Measurements from ENCODE around the gene UNCX.

Gene UNCX

GRCh38 chr7:1248143-1248915 is 15.7 kb downstream of the UNCX start:
- H3K36me3 Mint-ChIP-seq (ENCODE audit: low read depth): no peaks in the 10 kb centered on the region
- no peak for DNase-seq (ENCODE audit: low spot score)
- H3K27ac Mint-ChIP-seq: no peak overlapping the region
- no peaks in the 10 kb centered on the region for H3K4me1 Mint-ChIP-seq (ENCODE audit: low read depth)
- no peak overlapping the region for H3K4me3 Mint-ChIP-seq
- peaks cover 59% of the 10 kb centered on the region for H3K27me3 Mint-ChIP-seq (ENCODE audit: low read depth)
- H3K9me3 Mint-ChIP-seq: no peaks in the 10 kb centered on the region

GRCh38 chr7:1248916-1249581 is 16.4 kb downstream of the UNCX start:
- no peaks in the 10 kb centered on the region for H3K4me1 Mint-ChIP-seq (ENCODE audit: low read depth)
- no peak for DNase-seq (ENCODE audit: low spot score)
- no peaks in the 10 kb centered on the region for H3K9me3 Mint-ChIP-seq
- H3K27me3 Mint-ChIP-seq (ENCODE audit: low read depth): peaks cover 52% of the 10 kb centered on the region
- no peak overlapping the region for H3K4me3 Mint-ChIP-seq
- no peak overlapping the region for H3K27ac Mint-ChIP-seq
- no peaks in the 10 kb centered on the region for H3K36me3 Mint-ChIP-seq (ENCODE audit: low read depth)

DNA sequence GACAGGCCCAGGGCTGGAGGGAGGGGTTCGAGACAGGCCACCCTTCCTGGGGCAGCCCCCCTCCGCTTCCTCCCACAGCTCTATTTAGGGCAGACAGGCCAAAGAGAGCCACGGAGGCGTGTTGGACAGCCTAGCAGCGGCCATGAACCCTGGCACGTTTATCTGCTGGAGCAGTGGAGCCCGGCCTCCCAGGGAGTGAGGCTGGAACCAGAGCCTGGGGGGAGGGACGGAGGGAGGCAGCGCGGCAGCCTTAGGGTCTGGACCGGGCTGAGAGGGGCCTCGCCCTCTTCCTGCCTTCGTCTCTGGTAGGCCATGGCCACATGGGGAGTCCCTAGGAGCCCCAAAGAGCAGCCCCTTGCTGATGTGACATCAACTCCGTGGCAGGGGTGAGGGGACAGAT is 17.1 kb downstream of the UNCX start:
- H3K9me3 Mint-ChIP-seq: no peaks in the 10 kb centered on the region
- no peak for DNase-seq (ENCODE audit: low spot score)
- peaks cover 45% of the 10 kb centered on the region for H3K27me3 Mint-ChIP-seq (ENCODE audit: low read depth)
- H3K36me3 Mint-ChIP-seq (ENCODE audit: low read depth): no peaks in the 10 kb centered on the region
- H3K4me3 Mint-ChIP-seq: no peak overlapping the region
- no peaks in the 10 kb centered on the region for H3K4me1 Mint-ChIP-seq (ENCODE audit: low read depth)
- H3K27ac Mint-ChIP-seq: no peak overlapping the region

DNA sequence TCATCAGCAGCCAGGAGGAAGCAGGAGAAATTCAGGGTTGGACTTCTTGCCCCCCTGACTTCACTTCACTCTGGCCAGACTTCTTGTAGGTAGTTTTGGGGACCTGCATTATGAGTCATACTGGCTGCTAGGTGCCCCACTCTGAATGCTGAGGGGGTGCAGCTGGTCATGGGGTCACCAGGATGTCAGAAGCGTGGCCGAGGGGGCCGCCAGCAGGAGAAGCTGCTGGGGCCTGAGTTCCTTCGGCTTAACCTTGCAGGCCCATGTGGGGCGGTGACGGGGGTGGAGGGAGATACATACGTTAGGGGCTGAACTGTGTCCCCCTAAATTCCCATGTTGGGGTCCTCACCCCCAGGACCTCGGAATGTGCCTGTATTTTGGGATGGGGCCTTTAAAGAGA is 18.2 kb downstream of the UNCX start:
- Mint-ChIP-seq H3K36me3 (ENCODE audit: low read depth) (no peaks in the 10 kb centered on the region), H3K9me3 (no peaks in the 10 kb centered on the region), H3K4me3 (no peak overlapping the region), H3K27me3 (ENCODE audit: low read depth) (peaks cover 35% of the 10 kb centered on the region), H3K27ac (no peak overlapping the region), H3K4me1 (ENCODE audit: low read depth) (no peaks in the 10 kb centered on the region)
- DNase-seq (ENCODE audit: low spot score): no peak

DNA sequence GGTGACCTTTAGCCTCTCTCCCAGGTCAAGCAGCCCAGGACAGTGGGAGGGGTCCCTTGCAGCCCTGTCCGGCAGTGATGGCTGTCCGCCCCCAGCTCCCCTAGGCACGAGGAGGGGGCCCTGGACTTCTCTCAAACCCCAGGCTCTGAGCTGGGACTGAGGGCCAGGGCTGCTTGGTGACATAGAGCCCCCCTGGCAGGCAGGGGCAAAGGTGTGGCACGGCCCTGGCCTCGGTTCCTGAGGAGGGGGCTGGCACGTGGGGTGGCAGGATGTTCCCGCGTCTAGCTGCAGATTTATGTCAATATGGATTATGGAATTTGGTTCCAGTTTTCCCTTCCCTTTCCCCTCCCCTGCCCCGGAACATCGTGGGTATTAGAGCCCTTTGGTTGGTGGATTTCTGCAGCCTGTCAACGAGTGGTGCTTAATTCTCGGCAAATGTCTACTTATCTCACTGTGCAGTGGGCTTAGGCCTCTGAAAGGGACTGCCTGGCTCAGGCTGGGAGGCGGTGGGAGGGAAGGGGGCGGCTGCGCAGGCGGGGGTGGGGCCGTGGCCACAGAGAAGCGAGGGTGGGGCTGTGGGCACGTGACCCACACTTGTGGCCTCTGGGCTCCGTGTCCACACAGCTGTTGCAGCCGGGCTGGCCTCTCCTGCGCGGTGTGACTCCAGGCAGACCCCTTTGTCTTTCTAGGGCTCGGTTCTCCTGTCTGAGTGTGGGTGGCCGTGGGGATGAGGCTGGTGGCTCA is 19.3 kb downstream of the UNCX start:
- peaks cover 30% of the 10 kb centered on the region for H3K27me3 Mint-ChIP-seq (ENCODE audit: low read depth)

DNA sequence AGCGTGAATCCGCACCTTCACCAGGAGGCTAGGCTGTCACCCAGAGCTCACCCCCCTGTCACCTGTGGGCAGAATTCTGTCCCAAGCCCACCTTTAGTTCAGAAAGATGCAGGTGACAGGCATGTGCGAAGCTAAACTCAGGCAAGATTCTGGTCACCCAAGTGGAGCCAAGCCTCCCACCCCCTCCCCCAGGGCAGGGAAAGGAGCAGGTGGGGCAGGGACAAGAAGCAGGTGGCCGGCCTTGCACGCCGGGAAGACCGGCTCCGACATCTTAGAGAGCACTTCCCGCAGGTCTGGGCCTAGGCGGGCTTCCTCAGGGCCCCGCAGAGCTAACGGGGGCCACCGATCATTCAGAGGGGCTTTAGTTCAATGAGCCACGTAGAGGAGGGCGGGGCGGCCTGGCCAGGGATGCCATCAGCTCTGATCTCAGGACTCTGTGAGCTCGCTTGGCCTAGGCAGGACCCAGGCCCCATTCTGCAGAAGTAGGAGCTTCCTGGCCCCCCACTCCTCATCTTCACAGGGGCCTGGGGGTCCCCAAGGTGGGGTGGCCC is 19.9 kb downstream of the UNCX start:
- Mint-ChIP-seq H3K4me1 (ENCODE audit: low read depth) (no peaks in the 10 kb centered on the region), H3K4me3 (no peak overlapping the region), H3K27me3 (ENCODE audit: low read depth) (peaks cover 30% of the 10 kb centered on the region), H3K36me3 (ENCODE audit: low read depth) (no peaks in the 10 kb centered on the region), H3K27ac (no peak overlapping the region), H3K9me3 (no peaks in the 10 kb centered on the region)
- no peak for DNase-seq (ENCODE audit: low spot score)

More for the DNA sequence above, 19.3 kb downstream of the UNCX start:
- Mint-ChIP-seq H3K36me3 (ENCODE audit: low read depth) (no peaks in the 10 kb centered on the region), H3K27ac (no peak overlapping the region), H3K9me3 (no peaks in the 10 kb centered on the region), H3K4me1 (ENCODE audit: low read depth) (no peaks in the 10 kb centered on the region), H3K4me3 (no peak overlapping the region)
- DNase-seq (ENCODE audit: low spot score): no peak

GRCh38 chr7:1253681-1254181 is 21.1 kb downstream of the UNCX start:
- no peak for DNase-seq (ENCODE audit: low spot score)
- H3K9me3 Mint-ChIP-seq: no peaks in the 10 kb centered on the region
- H3K27ac Mint-ChIP-seq: no peak overlapping the region
- H3K36me3 Mint-ChIP-seq (ENCODE audit: low read depth): no peaks in the 10 kb centered on the region
- no peak overlapping the region for H3K4me3 Mint-ChIP-seq
- peaks cover 21% of the 10 kb centered on the region for H3K27me3 Mint-ChIP-seq (ENCODE audit: low read depth)
- H3K4me1 Mint-ChIP-seq (ENCODE audit: low read depth): no peaks in the 10 kb centered on the region

DNA sequence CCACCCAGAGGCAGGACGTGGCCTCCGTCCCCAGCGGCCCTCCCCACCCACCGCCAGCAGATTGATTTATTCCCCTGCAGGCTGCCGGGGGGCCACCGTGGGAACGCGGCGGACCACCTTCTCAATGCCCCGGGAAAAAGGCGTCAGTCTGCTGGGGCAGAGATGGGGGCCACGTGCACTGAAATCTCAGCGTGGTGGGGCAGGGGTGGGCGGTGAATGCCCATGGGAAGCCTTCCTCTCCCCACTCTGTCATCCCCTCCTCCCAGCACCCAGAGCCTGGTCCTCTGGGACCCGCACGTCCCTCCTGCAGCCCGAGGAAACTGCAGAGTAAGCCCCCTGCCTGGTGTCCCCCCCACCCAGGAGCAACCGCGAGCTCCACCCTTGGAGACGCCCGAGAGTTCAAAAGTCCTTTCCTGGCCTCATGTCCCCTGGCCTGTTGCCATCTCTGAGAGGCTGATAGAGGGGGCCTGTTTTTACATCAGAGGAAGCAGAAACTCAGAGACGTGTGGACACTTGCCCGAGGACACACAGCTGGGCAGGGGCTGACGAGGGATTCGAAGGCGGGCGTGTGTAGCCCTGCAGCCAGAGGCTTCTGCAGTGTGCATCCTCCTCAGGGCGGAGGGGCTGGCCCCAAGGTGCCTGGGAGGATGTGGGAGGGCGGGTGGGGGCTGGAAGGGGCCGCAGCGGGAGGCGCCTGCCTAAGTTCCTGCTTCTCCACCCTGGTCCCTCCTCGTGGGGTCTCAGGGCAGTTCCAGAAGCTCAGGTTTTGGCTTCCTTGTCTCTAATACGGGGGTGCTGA is 21.8 kb downstream of the UNCX start:
- Mint-ChIP-seq H3K36me3 (ENCODE audit: low read depth) (no peaks in the 10 kb centered on the region), H3K9me3 (no peaks in the 10 kb centered on the region), H3K27ac (no peak overlapping the region), H3K4me1 (ENCODE audit: low read depth) (no peaks in the 10 kb centered on the region), H3K4me3 (no peak overlapping the region), H3K27me3 (ENCODE audit: low read depth) (peaks cover 18% of the 10 kb centered on the region)
- DNase-seq (ENCODE audit: low spot score): no peak

GRCh38 chr7:1255080-1255816 is 22.6 kb downstream of the UNCX start:
- Mint-ChIP-seq H3K4me3 (no peak overlapping the region), H3K36me3 (ENCODE audit: low read depth) (no peaks in the 10 kb centered on the region), H3K4me1 (ENCODE audit: low read depth) (no peaks in the 10 kb centered on the region), H3K27me3 (ENCODE audit: low read depth) (peaks cover 13% of the 10 kb centered on the region), H3K27ac (no peak overlapping the region), H3K9me3 (no peaks in the 10 kb centered on the region)
- no peak for DNase-seq (ENCODE audit: low spot score)

GRCh38 chr7:1255817-1256340 is 23.2 kb downstream of the UNCX start:
- H3K27me3 Mint-ChIP-seq (ENCODE audit: low read depth): peaks cover 7% of the 10 kb centered on the region
- no peak for DNase-seq (ENCODE audit: low spot score)
- no peaks in the 10 kb centered on the region for H3K9me3 Mint-ChIP-seq
- no peaks in the 10 kb centered on the region for H3K36me3 Mint-ChIP-seq (ENCODE audit: low read depth)
- no peaks in the 10 kb centered on the region for H3K4me1 Mint-ChIP-seq (ENCODE audit: low read depth)
- H3K4me3 Mint-ChIP-seq: no peak overlapping the region
- H3K27ac Mint-ChIP-seq: no peak overlapping the region

DNA sequence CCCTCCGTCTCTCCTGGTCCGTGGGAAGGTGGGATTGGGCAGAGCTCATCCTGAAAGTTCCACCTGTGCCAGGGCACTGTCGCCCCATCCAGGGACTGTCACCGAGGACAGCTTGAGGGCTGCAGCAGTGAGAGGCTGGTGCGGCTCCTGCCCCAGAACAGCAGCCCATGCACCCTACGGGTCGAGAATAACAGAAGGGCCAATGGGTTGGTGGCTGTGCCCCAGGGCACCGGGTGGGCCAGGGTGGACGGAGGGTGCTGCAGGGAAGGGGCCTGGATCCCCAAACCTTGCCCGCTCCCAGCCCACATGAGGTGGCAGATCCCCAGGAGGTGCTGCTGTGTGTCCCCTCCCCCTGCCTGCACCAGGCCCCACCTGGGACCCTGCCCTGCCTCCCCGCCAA is 23.9 kb downstream of the UNCX start:
- DNase-seq (ENCODE audit: low spot score): no peak
- H3K27ac Mint-ChIP-seq: no peak overlapping the region
- H3K36me3 Mint-ChIP-seq (ENCODE audit: low read depth): no peaks in the 10 kb centered on the region
- no peaks in the 10 kb centered on the region for H3K4me1 Mint-ChIP-seq (ENCODE audit: low read depth)
- no peak overlapping the region for H3K4me3 Mint-ChIP-seq
- H3K9me3 Mint-ChIP-seq: no peaks in the 10 kb centered on the region
- peaks cover 5% of the 10 kb centered on the region for H3K27me3 Mint-ChIP-seq (ENCODE audit: low read depth)

DNA sequence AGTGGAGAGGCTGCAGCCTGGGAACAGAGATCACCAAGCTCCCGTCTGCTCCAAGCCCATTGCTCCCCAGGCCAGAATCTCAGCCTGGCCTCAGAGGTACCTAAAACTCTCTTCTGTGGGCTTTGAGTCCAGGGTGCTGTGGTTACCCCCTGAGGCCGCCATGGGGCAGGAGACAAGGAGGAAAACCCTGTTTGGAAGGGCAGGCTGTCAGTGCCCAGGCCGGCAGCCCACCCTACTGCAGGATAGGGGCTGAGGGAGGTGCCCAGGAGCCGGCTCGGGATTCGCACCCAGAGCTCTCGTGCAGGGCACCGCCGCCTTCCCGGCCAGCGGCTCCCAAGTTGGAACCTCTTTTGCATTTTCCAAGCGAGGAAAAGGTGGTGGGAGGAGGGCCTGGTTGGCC is 24.5 kb downstream of the UNCX start:
- H3K9me3 Mint-ChIP-seq: no peaks in the 10 kb centered on the region
- DNase-seq (ENCODE audit: low spot score): no peak
- H3K27ac Mint-ChIP-seq: no peak overlapping the region
- H3K4me3 Mint-ChIP-seq: no peak overlapping the region
- no peaks in the 10 kb centered on the region for H3K4me1 Mint-ChIP-seq (ENCODE audit: low read depth)
- H3K27me3 Mint-ChIP-seq (ENCODE audit: low read depth): peaks cover 5% of the 10 kb centered on the region
- no peaks in the 10 kb centered on the region for H3K36me3 Mint-ChIP-seq (ENCODE audit: low read depth)

- no peak for DNase-seq (ENCODE audit: low spot score)
- H3K4me1 Mint-ChIP-seq (ENCODE audit: low read depth): no peaks in the 10 kb centered on the region
- no peak overlapping the region for H3K4me3 Mint-ChIP-seq
- H3K27ac Mint-ChIP-seq: no peak overlapping the region
- peaks cover 5% of the 10 kb centered on the region for H3K27me3 Mint-ChIP-seq (ENCODE audit: low read depth)
- H3K36me3 Mint-ChIP-seq (ENCODE audit: low read depth): no peaks in the 10 kb centered on the region
- no peaks in the 10 kb centered on the region for H3K9me3 Mint-ChIP-seq
Observed at GRCh38 chr7:1257863-1258262, 25.2 kb downstream of the UNCX start.

Data from T-helper 2 cell treated with Interferon-gamma antibody and Interleukin-4, amounts not matched to agents 5 μg/mL and 100 μg/mL, for 36 hours (primary cell).